GM10266 (cell line): ENCODE results near the gene HTR3A.

Source experiments
- DNase-seq: peaks from one replicate; pipeline ENCODE4 v3.0.0; 2012; ENCODE audit errors: extremely low spot score
- TF ChIP-seq, protein P1 (sequence below): IDR thresholded peaks from 2 replicates; pipeline ENCODE4 v1.5.1; 2012; ENCODE audit warnings: mild to moderate bottlenecking, low read depth; ENCODE audit not compliant: control insufficient read depth, insufficient read depth; ENCODE audit errors: missing control alignments

HTR3A gene

GRCh38 chr11:113954235-113954634 is 20.7 kb upstream of the HTR3A start:
- no peak for DNase-seq
- TF ChIP-seq, protein P1, sequence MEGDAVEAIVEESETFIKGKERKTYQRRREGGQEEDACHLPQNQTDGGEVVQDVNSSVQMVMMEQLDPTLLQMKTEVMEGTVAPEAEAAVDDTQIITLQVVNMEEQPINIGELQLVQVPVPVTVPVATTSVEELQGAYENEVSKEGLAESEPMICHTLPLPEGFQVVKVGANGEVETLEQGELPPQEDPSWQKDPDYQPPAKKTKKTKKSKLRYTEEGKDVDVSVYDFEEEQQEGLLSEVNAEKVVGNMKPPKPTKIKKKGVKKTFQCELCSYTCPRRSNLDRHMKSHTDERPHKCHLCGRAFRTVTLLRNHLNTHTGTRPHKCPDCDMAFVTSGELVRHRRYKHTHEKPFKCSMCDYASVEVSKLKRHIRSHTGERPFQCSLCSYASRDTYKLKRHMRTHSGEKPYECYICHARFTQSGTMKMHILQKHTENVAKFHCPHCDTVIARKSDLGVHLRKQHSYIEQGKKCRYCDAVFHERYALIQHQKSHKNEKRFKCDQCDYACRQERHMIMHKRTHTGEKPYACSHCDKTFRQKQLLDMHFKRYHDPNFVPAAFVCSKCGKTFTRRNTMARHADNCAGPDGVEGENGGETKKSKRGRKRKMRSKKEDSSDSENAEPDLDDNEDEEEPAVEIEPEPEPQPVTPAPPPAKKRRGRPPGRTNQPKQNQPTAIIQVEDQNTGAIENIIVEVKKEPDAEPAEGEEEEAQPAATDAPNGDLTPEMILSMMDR: no peak

DNA sequence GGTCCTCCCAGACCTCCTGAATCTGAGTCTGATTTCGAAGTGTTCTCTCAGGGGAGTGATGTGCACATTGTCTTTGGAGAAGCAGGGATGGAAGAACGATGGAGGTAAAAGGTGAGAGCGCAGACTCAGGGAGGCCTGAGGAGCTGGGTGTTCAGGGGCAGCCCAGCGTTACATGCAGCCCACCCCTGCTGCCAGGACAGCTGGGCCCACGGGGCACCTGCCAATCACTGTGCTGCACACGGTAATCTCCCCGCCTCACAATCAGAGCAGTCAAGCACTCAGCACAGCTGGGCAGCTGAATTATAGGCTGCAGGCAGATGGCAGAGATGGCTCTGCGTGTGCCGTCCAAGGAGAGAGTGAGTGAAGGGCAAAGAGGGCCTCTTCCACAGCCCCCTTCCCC is 17.9 kb upstream of the HTR3A start:
- TF ChIP-seq, protein P1: no peak
- DNase-seq: no peak

- TF ChIP-seq, protein P1: no peak
- no peak for DNase-seq
These were observed 14.1 kb upstream of the HTR3A start for GRCh38 chr11:113960702-113961330.

DNA sequence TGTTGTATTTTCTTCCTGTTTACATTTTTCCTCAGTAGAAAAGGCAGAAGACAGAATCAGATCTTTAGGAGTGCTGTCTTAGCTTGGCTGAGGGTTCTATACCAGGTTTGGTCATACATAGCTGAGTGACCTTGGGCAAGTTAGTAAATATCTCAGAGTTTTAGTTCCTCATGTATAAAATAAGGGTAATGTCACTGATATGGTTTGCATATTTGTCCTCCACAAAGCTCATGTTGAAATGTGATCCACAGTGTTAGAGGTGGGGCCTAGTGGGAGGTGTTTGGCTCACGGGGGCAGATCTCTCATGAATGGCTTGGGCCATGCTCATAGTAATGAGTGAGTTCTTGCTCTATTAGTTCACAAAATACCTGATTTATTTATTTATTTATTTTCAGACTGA is 7.5 kb upstream of the HTR3A start:
- no peak for DNase-seq
- TF ChIP-seq, protein P1: no peak

- TF ChIP-seq, protein P1: no peak
- DNase-seq: no peak
These were observed 3.3 kb upstream of the HTR3A start for GRCh38 chr11:113971506-113972195.

DNA sequence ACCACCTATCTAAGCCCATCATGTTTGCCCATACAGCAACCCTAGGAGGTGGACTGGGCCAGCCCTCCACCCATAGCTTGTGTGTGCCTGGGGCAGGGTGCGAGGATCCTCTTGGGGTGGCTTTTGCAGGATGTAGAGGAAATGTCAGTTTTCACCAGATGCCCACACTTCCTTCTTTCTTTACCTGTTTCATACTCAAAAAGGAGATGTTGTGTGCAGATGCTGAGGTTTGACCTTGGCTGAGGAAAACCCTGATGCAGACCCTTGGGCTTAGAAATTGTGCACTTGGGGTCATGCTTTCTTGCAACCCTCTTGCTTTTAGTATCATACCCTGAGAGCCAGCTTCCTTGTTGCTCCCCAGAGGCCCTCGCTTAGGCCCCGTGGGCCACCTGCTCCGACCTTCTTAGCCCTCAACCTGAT is 2.2 kb downstream of the HTR3A start:
- TF ChIP-seq, protein P1: no peak
- no peak for DNase-seq

- DNase-seq: no peak
- TF ChIP-seq, protein P1: no peak
These were observed 2.8 kb downstream of the HTR3A start for GRCh38 chr11:113977701-113978100.
